HL-60/S4 treated with retinoic acid at 250 ng/mL for 4 days and 3 days (cell line): ENCODE results near the gene AGMO.

Experiments
- in situ Hi-C: fragments of 300-500 bp; cut with MboI; formaldehyde crosslinking; loops from 2 replicates; pipeline ENCODE4 v1.7.0; 2022; ENCODE audit warnings: low sequenced_read_pairs

AGMO gene

GRCh38 chr7:15402436-15403136 is 159.2 kb downstream of the AGMO start:
- in situ Hi-C loops = no loop called here

GRCh38 chr7:15400440-15400839 is 161.4 kb downstream of the AGMO start:
- in situ Hi-C loops = no loop called here

GRCh38 chr7:15399441-15399840 is 162.4 kb downstream of the AGMO start:
- in situ Hi-C loops = no loop called here

- in situ Hi-C loops = no loop called here
These were observed 163.7 kb downstream of the AGMO start for GRCh38 chr7:15397922-15398760.

- in situ Hi-C loops = no loop called here
These were observed 164.7 kb downstream of the AGMO start for GRCh38 chr7:15397159-15397550.

GRCh38 chr7:15396210-15397158 is 165.3 kb downstream of the AGMO start:
- in situ Hi-C loops = no loop called here

- in situ Hi-C loops = no loop called here
These were observed 172.7 kb downstream of the AGMO start for GRCh38 chr7:15389073-15389472.

- in situ Hi-C loops = no loop called here
These were observed 183.2 kb downstream of the AGMO start for GRCh38 chr7:15378494-15379145.

GRCh38 chr7:15376600-15376999 is 185.2 kb downstream of the AGMO start:
- in situ Hi-C loops = no loop called here

GRCh38 chr7:15370441-15370840 is 191.4 kb downstream of the AGMO start:
- in situ Hi-C loops = no loop called here

- in situ Hi-C loops = no loop called here
These were observed 193.2 kb downstream of the AGMO start for GRCh38 chr7:15368653-15369052.

GRCh38 chr7:15367897-15368296 is 193.9 kb downstream of the AGMO start:
- in situ Hi-C loops = no loop called here

- in situ Hi-C loops = no loop called here
These were observed 203.7 kb downstream of the AGMO start for GRCh38 chr7:15358112-15358511.

GRCh38 chr7:15352421-15353206 is 209.2 kb downstream of the AGMO start:
- in situ Hi-C loops = no loop called here

- in situ Hi-C loops = no loop called here
These were observed 216.6 kb downstream of the AGMO start for GRCh38 chr7:15345216-15345615.

GRCh38 chr7:15341817-15342216 is 220.0 kb downstream of the AGMO start:
- in situ Hi-C loops = no loop called here

- in situ Hi-C loops = no loop called here
These were observed 225.7 kb downstream of the AGMO start for GRCh38 chr7:15336146-15336545.

GRCh38 chr7:15335390-15335789 is 226.4 kb downstream of the AGMO start:
- in situ Hi-C loops = no loop called here

- in situ Hi-C loops = no loop called here
These were observed 227.1 kb downstream of the AGMO start for GRCh38 chr7:15334536-15335263.
